Gastroesophageal sphincter (tissue), 4 donors: ENCODE results near the gene GASK1A. TPM values are rescaled to one million over a fixed set of nuclear protein-coding genes. Genes with fewer than 3 reads are reported as not detected.

Experiments
- ATAC-seq: fragments of 150-250 bp; one replicate; pipeline ENCODE4 v1.9.1; 2016; ENCODE audit warnings: mild to moderate bottlenecking, moderate library complexity
- H3K27ac ChIP-seq, 4 donors: fragments of 200-600 bp; sonication (generic) in 3 of 4; 1 replicate in 3 of 4; 2 replicates in 1 of 4; pipeline ENCODE4 v1.5.1; 2016 to 2019
- H3K27me3 ChIP-seq: fragments of 200-600 bp; sonication (generic); one replicate; pipeline ENCODE4 v1.5.1; 2019
- H3K36me3 ChIP-seq, 2 donors: fragments of 200-600 bp; sonication (generic); one replicate each; pipeline ENCODE4 v1.5.1; 2019; ENCODE audit warnings: control low read depth in 1 of 2
- H3K4me1 ChIP-seq, 3 donors: fragments of 200-600 bp; sonication (generic); 1 replicate in 2 of 3; 2 replicates in 1 of 3; pipeline ENCODE4 v1.5.1; 2016 to 2019; ENCODE audit warnings: control low read depth in 2 of 3
- H3K4me3 ChIP-seq, 2 donors: fragments of 200-600 bp; sonication (generic); one replicate each; pipeline ENCODE4 v1.5.1; 2019; ENCODE audit warnings: mild to moderate bottlenecking in 1 of 2, moderate library complexity in 1 of 2
- H3K9me3 ChIP-seq, 3 donors: fragments of 200-600 bp; sonication (generic); one replicate each; pipeline ENCODE4 v1.5.1; 2017 to 2019; ENCODE audit warnings: control low read depth in 2 of 3
- CTCF ChIP-seq, 4 experiments: fragments of 200-600 bp in 2 of 4; fragments of 450-650 bp in 2 of 4; sonication (generic) in 1 of 4; IDR thresholded peaks; one replicate each; pipeline ENCODE4 v1.5.1; 2017 to 2019; ENCODE audit warnings: antibody characterized with exemption in 4 of 4, mild to moderate bottlenecking in 2 of 4, moderate library complexity in 2 of 4
- EP300 ChIP-seq: sonication (generic); formaldehyde crosslinking; IDR thresholded peaks from one replicate; pipeline ENCODE4 v1.6.1; 2017; ENCODE audit warnings: antibody characterized with exemption, mild to moderate bottlenecking
- POLR2A ChIP-seq, 2 donors: fragments of 450-650 bp; IDR thresholded peaks; one replicate each; pipeline ENCODE4 v1.6.1; 2017; ENCODE audit warnings: antibody characterized with exemption in 2 of 2, mild to moderate bottlenecking in 2 of 2, moderate library complexity in 1 of 2
- POLR2AphosphoS5 ChIP-seq: sonication (generic); formaldehyde crosslinking; IDR thresholded peaks from one replicate; pipeline ENCODE4 v1.6.1; 2017; ENCODE audit warnings: antibody characterized with exemption
- WGBS, 2 donors: methylation state at CpG; one replicate each; pipeline ENCODE4 v1.1.5; 2018; ENCODE audit warnings: low coverage in 1 of 2; 5-methylcytosine and 5-hydroxymethylcytosine counted together
- total RNA-seq, 4 donors: library from RNA; depleted of rRNA; stranded (reverse); fragments of >200 nt; gene quantifications; one replicate each; pipeline ENCODE4 v1.1.0, GENCODE V29; 2016

Gene GASK1A
- total RNA-seq, 4 donors from 2014 or later, result 11.5 to 49.3 (median 24.2) TPM

DNA sequence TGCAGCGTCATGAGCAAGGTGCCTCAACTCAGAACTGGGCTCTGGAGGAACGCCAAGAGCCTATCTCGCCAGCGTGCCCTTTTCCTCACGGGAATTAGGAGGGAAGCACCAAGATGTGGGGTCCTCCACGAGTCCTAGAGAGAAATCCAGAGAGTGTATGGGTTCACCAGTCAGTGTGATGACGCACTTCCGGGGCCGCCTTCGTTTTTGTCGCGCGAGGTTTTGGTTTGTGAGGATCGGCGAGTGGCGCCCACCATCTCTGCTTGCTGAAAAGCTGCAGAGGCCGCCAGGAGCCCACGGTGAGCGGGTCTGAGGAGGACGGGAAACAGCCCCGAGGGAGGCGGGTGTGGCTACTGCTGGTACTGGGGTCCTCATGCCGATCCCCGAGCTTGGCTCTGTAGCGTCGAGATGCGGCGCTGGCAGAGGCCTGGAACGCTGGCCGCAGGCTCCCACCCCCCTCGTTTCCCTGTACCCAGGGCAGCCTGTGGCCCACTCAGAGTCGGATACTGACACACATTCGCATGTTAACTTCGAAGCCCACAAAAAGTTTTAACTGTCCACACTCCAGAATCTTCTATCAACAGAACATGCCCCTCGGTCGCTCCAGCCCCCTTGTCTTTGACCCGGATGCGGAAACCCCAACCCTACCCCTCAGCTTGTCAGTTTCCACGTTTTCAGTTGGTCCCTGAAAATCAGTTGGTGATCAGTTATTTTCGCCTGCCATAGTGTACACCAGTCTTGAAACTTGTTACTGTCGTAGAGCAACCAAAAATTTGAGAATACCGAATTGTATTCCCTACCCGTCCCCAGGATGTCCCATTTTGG is 42.7 kb upstream of the GASK1A start:
- Histone ChIP-seq H3K36me3 (no peaks in the 10 kb centered on the region), H3K9me3 (no peaks in the 10 kb centered on the region), H3K4me3 (peak overlapping the region; percentile 31 to 46), H3K27me3 (no peaks in the 10 kb centered on the region), H3K27ac (peak overlapping the region in 3 of 4 donors; percentile 19 to 33 (median 27)), H3K4me1 (peaks cover 0 to 20% (median 0%) of the 10 kb centered on the region in 3 donors)
- TF ChIP-seq POLR2A (IDR thresholded peaks at IDR 0.05) (no peak), EP300 (no peak), POLR2AphosphoS5 (no peak), CTCF (IDR thresholded peaks at IDR 0.05) (no peak)
- 68 to 71% methylated on average over 16 to 23 of the region's 43 CpGs for WGBS, 2 donors
- peak; percentile 74 for ATAC-seq

DNA sequence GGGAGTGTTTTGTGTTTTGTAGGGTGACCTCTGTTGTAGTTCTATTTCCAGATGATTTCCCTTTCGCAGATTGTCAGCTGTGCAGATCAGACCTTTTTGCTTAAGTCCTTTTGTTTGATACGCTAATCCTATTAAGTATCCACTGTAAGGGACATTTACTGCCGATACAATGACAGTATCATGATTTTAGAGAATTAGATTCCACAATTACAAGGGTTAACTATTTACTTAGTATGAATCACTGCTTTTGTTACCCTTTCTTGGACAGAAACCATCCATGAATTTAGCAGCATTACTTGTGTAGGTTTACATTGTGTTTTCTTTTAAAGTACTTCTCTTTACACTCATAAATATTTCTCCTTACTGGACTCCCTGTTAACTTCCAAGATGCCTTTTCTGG is 41.8 kb upstream of the GASK1A start:
- ATAC-seq, result no peak
- Histone ChIP-seq H3K4me1 (peaks cover 0 to 15% (median 0%) of the 10 kb centered on the region in 3 donors), H3K27ac (no peak overlapping the region), H3K9me3 (no peaks in the 10 kb centered on the region), H3K27me3 (no peaks in the 10 kb centered on the region), H3K4me3 (no peak overlapping the region), H3K36me3 (no peaks in the 10 kb centered on the region)
- no peak for TF ChIP-seq POLR2A (IDR thresholded peaks at IDR 0.05)
- TF ChIP-seq POLR2AphosphoS5, result no peak
- no peak for TF ChIP-seq EP300
- TF ChIP-seq CTCF (IDR thresholded peaks at IDR 0.05), result no peak
- WGBS, 2 donors, result 90 to 93% methylated on average over 3 of the region's 3 CpGs

GRCh38 chr3:42942693-42943092 is 36.4 kb upstream of the GASK1A start:
- H3K4me3 ChIP-seq, result no peak overlapping the region
- ATAC-seq, result no peak
- WGBS, 2 donors, result 86% methylated on average over 1 of the region's 1 CpG
- no peaks in the 10 kb centered on the region for H3K36me3 ChIP-seq
- TF ChIP-seq POLR2A (IDR thresholded peaks at IDR 0.05) (no peak), CTCF (IDR thresholded peaks at IDR 0.05) (no peak), EP300 (no peak), POLR2AphosphoS5 (no peak)
- no peak overlapping the region for H3K27ac ChIP-seq
- no peaks in the 10 kb centered on the region for H3K27me3 ChIP-seq
- peaks cover 0 to 3% (median 0%) of the 10 kb centered on the region in 3 donors for H3K4me1 ChIP-seq
- no peaks in the 10 kb centered on the region for H3K9me3 ChIP-seq

GRCh38 chr3:42946050-42946449 is 33.1 kb upstream of the GASK1A start:
- Histone ChIP-seq H3K4me1 (peaks cover 0 to 6% (median 0%) of the 10 kb centered on the region in 3 donors), H3K27me3 (no peaks in the 10 kb centered on the region), H3K27ac (no peak overlapping the region), H3K36me3 (no peaks in the 10 kb centered on the region), H3K9me3 (no peaks in the 10 kb centered on the region), H3K4me3 (no peak overlapping the region)
- TF ChIP-seq CTCF (IDR thresholded peaks at IDR 0.05) (no peak), POLR2AphosphoS5 (no peak), EP300 (no peak), POLR2A (IDR thresholded peaks at IDR 0.05) (no peak)
- no peak for ATAC-seq
- 85 to 96% methylated on average over 5 of the region's 5 CpGs for WGBS, 2 donors

DNA sequence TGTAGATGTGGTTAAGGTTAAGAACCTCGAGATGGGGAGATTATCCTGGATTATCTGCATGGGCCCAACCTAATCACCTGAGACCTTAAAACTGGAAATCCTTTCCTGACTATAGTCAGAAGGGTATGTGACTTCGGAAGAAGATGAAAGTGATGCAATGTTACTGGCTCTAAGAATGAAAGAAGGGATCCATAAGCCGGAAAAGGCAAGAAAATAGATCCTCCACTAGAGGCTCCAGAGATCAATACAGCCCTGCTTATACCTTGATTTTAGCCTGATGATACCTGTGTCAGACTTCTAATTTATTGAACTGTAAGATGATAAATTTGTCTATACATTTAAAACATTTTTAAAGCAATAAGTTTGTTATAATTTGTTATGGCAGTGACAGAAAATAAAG is 21.5 kb upstream of the GASK1A start:
- H3K27me3 ChIP-seq, result no peaks in the 10 kb centered on the region
- no peak overlapping the region for H3K4me3 ChIP-seq
- H3K4me1 ChIP-seq, result peaks cover 3 to 11% (median 4%) of the 10 kb centered on the region in 3 donors
- no peak overlapping the region for H3K27ac ChIP-seq
- WGBS, 2 donors, result 86 to 90% methylated on average over 3 of the region's 3 CpGs
- no peak for TF ChIP-seq POLR2AphosphoS5
- TF ChIP-seq EP300, result no peak
- no peak for TF ChIP-seq CTCF (IDR thresholded peaks at IDR 0.05)
- TF ChIP-seq POLR2A (IDR thresholded peaks at IDR 0.05), result no peak
- no peaks in the 10 kb centered on the region for H3K9me3 ChIP-seq
- ATAC-seq, result no peak
- H3K36me3 ChIP-seq, result no peaks in the 10 kb centered on the region
